Measurements from ENCODE around the gene TDRD7.

Gene TDRD7

GRCh38 chr9:97531888-97532376 is 120.0 kb downstream of the TDRD7 start:
- no peak for DNase-seq

GRCh38 chr9:97534185-97534584 is 122.3 kb downstream of the TDRD7 start:
- DNase-seq = no peak

- DNase-seq = no peak
Measured at GRCh38 chr9:97534961-97535594, 123.2 kb downstream of the TDRD7 start.

- DNase-seq = no peak
Measured at GRCh38 chr9:97535771-97536170, 123.9 kb downstream of the TDRD7 start.

GRCh38 chr9:97536480-97536879 is 124.6 kb downstream of the TDRD7 start:
- no peak for DNase-seq

- DNase-seq = no peak
Measured at GRCh38 chr9:97543561-97543960, 131.7 kb downstream of the TDRD7 start.

- DNase-seq = no peak
Measured at GRCh38 chr9:97545486-97545885, 133.6 kb downstream of the TDRD7 start.

All from effector CD8-positive, alpha-beta T cell (primary cell).